ENCODE results near the gene TAF9B. TPM values are rescaled to one million over a fixed set of nuclear protein-coding genes. Genes with fewer than 3 reads are reported as not detected.

TAF9B gene
- total and polyA plus RNA-seq, 9 donors, result 14.3 to 26.9 (median 18.3) TPM

Other genes with a start within 250 kb of the TAF9B start
- gene MAGT1, start 244.2 kb downstream of the TAF9B start, total RNA-seq, result 10 to 100 TPM; 37.7 to 60.8 (median 47.4) TPM
- gene MAGT1, start 244.2 kb downstream of the TAF9B start, polyA plus RNA-seq, result 10 to 100 TPM; 24.4 to 49.9 TPM
- 100 to 1,000 TPM in 6 of 7 donors, 10 to 100 TPM in 1; 99.4 to 301 (median 133) TPM for gene COX7B, start 240.2 kb downstream of the TAF9B start, total RNA-seq
- gene COX7B, start 240.2 kb downstream of the TAF9B start, polyA plus RNA-seq, result 100 to 1,000 TPM; 229 to 250 TPM
- 10 to 100 TPM in 6 of 7 donors, 1 to 10 TPM in 1; 8.2 to 11.2 (median 10.3) TPM for gene ATP7A, start 229.0 kb downstream of the TAF9B start, total RNA-seq
- gene ATP7A, start 229.0 kb downstream of the TAF9B start, polyA plus RNA-seq, result 1 to 10 TPM; 2.3 to 5.1 TPM
- gene PGAM4, start 170.0 kb downstream of the TAF9B start, total RNA-seq, result 1 to 10 TPM in 1 of 7 donors, not detected in 6; 1.7 TPM
- gene PGAM4, start 170.0 kb downstream of the TAF9B start, polyA plus RNA-seq, result not detected
- 100 to 1,000 TPM in 6 of 7 donors, 10 to 100 TPM in 1; 73.6 to 216 (median 132) TPM for gene PGK1, start 35.4 kb downstream of the TAF9B start, total RNA-seq
- gene PGK1, start 35.4 kb downstream of the TAF9B start, polyA plus RNA-seq, result 100 to 1,000 TPM in 1 of 2 donors, 10 to 100 TPM in 1; 72.5 to 251 TPM
- 1 to 10 TPM in 1 of 7 donors, under 1 TPM in 6; 0.18 to 1.1 (median 0.48) TPM for gene CYSLTR1, start 188.0 kb upstream of the TAF9B start, total RNA-seq
- 1 to 10 TPM in 1 of 2 donors, under 1 TPM in 1; 0.25 to 3.9 TPM for gene CYSLTR1, start 188.0 kb upstream of the TAF9B start, polyA plus RNA-seq